ENCODE measurements around the gene TP53RK.

TP53RK gene

GRCh38 chr20:46706242-46706641 is 17.0 kb upstream of the TP53RK start:
- no peak for DNase-seq (ENCODE audit: low read depth)

GRCh38 chr20:46705378-46705729 is 16.1 kb upstream of the TP53RK start:
- DNase-seq (ENCODE audit: low read depth) = no peak

- DNase-seq (ENCODE audit: low read depth) = no peak
Measured at GRCh38 chr20:46704714-46705377, 15.6 kb upstream of the TP53RK start.

- no peak for DNase-seq (ENCODE audit: low read depth)
Measured at GRCh38 chr20:46703435-46703834, 14.2 kb upstream of the TP53RK start.

DNA sequence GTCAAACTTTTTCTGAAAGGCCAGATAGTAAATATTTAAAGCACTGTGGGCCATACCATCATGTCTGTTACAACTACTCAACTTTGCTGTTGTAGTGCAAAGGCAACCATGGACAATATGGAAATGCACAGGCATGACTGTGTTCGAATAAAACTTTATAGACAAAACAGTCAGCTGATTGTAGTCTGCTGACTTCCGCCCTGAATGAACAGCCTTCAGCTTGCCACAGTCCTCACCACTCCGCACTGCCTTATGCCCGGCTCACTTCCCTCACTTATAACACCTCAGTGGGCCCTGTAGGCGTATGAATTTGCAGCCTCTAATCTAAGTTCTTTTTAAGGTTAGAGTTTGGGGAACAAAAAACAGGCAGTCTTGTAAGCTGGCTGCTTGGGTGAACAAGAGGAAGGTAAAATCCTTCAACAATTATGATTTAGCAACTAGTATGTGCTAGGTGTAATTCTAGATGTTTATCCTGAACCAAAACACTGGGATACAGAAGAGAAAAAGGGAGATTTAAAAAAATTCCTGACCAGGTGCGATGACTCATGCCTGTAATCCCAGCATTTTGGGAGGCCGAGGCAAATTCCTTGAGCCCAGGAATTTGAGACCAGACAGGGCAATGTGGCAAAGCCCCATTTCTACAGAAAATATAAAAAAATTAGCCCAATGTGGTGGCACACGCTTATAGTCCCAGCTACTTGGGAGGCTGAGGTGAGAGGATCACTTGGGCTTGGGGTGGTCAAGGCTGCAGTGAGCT is 13.4 kb upstream of the TP53RK start:
- no peak for DNase-seq (ENCODE audit: low read depth)

- DNase-seq (ENCODE audit: low read depth) = no peak
Measured at GRCh38 chr20:46701986-46702385, 12.7 kb upstream of the TP53RK start.

DNA sequence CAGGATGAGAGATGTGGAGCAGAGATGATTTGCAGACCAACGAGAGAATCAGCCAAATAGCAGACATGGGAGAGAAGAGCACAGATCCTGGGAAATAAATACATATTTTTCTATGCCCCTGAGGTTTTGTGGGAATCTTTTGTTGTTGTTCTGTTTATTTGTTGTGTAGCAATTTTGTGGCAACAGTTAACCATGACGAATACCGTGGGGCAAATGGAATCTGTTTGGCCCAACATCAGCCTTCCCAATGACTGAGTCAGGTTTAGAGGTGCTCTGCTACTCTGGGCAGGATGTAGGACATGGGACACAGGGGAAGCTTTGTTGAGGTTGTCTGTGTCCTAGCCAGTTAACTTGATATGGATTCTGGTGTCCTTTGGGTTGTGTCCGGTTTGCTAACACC is 12.3 kb upstream of the TP53RK start:
- no peak for DNase-seq (ENCODE audit: low read depth)

DNA sequence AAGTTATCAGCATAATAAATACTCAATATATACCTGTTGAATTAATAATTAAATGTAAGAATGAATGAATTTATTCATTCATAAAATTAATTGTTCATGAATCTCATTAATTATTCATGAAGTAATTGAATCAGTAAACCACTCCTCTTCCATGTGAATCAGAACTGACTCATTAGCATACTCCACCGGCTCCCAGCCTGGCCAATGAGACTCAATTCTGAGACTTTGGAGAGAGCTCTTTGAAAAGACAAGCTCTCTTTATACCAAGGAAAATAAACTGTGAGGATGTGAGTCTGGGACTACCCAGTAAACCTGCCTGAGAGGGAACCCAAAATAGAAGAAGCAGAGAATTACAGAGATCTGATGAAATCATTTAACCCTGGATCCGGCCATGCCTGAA is 11.8 kb upstream of the TP53RK start:
- no peak for DNase-seq (ENCODE audit: low read depth)

DNA sequence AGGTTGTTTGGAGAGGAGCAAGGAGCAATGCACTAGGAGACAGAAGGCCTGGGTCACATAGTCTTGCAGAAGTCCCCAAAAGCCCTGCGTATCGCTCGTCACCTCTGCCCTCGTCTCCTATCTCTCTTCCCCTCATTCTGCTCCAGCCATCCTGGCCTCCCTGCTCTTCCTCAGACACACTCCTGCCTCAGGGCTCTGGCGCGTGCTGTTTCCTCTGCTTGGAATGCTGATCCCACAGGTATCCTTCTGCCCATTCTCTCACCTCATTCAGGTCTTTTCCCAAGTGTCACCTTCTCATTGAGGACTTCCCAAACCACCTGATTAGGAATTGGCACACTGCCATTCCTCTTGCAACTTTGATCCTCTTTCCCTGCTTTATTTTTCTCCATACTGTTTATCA is 11.2 kb upstream of the TP53RK start:
- no peak for DNase-seq (ENCODE audit: low read depth)

DNA sequence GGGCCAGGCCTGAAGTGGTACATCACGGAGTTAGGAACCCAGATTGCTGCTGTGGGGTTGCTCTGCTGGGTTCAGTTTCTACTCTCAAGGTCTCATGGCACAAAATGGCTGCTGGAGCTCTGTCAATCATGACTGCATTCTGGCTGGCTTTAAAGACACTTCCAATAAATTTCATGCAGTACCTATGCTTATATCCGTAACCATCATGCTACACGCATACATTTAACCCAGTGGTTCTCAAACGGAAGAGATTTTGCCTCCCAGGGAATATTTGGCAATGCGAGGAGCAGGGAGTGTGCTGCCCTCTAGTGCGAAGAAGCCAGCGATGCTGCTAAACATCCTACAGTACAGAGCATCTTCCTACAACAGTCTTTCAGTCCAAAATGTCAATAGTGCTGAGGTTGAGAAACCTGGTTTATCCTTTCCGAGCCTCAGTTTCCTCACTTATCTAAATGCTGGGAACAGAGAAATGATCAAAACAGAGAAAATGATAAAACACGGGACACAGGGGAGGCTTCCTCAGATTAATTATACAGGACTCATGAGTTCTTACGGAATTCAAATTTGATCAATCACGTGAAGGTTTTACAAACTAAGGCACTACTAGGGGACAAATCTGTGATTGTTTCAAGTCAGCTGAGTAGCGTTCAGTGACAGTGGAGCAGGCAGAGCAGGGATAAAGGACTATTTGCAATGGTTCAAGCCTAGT is 10.6 kb upstream of the TP53RK start:
- DNase-seq (ENCODE audit: low read depth) = no peak

DNA sequence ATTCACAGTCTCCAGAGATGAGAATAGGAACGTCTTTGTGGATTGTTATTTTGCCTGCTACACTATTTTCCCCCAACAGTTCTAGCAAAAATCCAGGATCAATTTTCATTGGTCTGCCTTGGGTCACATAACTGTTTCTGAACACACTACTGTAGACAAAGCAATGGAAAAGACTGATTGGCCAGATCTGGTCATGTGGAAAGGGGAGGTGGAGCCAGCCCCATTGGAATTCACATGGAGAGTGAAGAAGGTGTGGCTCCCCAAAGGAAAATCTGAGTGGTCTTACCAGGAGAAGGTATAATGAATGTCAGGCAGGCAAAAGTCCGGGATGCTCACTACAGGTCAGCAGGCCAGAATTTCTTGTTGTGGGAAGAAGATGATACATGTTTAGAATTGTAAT is 9.5 kb upstream of the TP53RK start:
- no peak for DNase-seq (ENCODE audit: low read depth)

DNA sequence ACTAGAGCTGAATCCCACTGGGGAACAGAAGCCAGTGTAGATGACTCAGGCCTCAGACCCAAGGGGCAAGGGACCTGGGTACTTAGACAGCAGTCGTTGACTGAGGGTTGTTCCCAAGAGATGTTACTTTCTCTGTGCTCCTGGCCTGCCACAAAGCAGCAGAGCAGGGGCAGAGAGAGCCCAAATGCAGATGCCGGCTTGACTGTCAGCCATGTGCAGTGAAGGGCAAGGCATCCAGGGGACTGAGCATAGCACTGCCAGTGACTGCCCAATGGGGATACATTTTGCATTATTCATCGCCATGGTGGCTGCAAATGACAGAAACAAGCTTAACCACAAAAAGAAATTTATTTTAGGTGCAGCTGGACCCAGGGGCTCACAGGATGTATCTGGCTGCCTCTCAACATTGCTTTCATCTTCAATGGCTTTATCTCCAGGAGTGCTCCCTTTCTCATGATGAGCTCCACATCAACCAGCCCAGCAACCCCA is 7.6 kb upstream of the TP53RK start:
- no peak for DNase-seq (ENCODE audit: low read depth)

- DNase-seq (ENCODE audit: low read depth) = no peak
Measured at GRCh38 chr20:46695892-46696291, 6.6 kb upstream of the TP53RK start.

GRCh38 chr20:46694484-46694883 is 5.2 kb upstream of the TP53RK start:
- no peak for DNase-seq (ENCODE audit: low read depth)

DNA sequence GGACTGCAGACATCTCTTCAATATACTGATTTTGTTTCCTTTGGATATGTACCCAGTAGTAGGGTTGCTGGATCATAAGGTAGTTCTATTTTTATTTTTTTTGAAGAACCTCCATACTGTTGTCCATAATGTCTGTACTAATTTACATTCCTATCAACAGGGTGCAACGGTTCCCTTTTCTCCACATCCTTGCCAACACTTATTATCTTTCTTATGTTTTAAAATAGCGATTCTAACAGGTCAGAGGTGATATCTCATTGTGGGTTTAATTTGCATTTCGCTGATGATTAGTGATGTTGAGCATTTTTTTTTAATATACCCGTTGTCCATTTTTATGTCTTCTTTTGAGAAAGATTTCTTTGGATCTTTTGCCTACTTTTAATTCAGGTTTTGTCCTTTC is 2.0 kb upstream of the TP53RK start:
- DNase-seq (ENCODE audit: low read depth) = no peak

DNA sequence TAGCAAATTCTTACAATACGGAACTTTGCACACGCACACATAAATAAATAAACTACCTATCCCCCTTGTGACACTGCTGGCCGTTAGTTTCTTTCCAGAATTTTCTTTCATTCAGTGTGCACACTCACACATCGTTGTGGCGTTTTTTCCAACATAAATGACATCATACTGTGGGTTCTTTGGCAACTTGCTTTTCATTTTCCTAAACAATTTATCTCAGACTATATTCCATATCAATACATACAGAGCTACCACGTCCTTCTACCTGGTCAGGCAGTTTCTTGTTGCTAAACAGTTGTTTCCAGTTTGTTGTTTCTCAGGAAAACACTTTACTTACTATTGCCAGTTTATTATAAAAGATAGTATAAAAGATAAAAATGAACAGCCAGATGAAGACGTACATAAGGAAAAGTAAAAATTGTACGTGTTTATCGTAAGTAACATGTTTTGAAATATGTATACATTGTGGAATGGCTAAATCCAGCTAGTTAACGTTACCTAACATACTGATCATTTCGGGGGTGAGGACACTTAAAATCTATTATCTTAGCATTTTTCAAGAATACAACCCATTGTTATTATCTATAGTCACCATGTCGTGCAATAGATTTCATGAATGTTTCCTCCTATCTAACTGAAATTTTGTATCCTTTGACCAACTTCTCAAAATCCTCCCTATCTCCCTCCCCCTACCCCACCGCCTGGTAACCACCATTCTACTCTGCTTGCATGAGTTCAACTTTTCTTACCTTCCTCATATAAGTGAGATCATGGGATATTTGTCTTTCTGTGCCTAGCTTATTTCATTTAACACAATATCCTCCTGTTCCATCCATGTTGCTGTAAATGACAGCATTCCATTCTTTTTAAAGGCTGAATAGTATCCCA is 1.2 kb upstream of the TP53RK start:
- DNase-seq (ENCODE audit: low read depth) = no peak

DNA sequence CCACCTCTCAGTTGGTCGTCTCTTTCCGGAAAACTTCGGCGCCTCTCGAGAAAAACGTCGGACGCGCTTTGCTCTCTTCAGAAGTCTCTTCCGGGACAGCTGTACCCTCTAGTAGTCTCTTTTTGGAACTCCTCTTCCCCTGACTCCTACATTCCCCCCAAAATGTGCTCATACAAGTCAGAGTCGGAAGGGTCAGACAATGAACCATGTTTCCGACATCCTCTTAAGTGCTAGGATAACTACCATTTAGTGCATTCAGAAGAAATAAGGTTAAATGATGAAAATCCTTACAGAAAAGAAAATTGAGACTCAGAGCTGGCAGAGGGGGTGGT is 476 bp upstream of the TP53RK start:
- DNase-seq (ENCODE audit: low read depth) = no peak

GRCh38 chr20:46688151-46689081 is 828 bp downstream of the TP53RK start:
- DNase-seq (ENCODE audit: low read depth) = no peak

DNA sequence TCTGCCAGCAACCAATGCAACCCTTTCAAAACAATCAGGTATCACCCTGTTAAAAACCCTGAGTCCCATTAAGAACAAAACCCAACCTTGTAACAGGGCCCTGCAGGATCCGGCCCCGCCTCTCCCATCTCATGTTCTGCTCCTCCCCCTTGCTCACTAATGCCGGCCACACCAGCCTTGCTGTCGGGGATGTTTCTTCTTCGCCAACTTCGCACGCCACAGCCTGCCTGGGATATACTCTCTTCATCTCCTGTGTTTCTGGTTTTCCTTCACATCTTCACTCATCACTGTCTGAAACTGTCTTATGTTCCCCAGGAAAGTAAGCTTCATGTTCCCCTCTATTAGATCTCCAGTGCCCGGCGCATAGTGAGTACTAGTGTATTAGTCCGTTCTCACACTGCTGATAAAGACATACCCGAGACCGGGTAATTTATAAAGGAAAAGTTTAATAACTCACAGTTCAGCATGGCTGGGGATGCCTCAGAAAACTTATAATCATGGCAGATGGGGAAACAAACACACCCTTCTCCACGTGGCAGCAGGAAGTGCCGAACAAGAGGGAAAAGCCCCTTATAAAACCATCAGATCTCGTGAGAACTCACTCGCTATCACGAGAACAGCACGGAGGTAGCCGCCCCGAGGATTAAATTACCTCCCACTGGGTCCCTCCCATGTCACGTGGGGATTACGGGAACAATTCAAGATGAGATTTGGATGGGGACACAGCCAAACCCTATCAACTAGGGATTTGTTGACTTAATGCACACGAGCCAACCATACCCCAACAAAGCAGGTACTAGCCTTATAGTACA is 5.1 kb downstream of the TP53RK start:
- DNase-seq (ENCODE audit: low read depth) = no peak

DNA sequence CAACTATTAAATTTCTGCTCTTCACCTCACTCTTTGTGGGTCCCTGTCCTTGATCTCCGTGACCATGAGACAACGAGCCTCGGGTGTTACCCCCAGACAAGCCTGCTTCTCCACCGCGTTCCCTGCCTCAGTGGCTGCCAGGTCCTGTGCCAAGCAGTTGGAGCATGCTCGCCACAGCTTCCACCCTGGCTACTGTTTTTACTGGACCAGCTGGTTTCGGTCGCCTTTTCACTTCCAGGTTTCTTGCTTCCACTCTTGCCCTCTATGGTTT is 5.6 kb downstream of the TP53RK start:
- DNase-seq (ENCODE audit: low read depth) = no peak

Data from activated T-cell treated with anti-CD3 and anti-CD28 coated beads for 24 hours (primary cell).